MM.1S (cell line): ENCODE data around the gene ATP5MK.

Source experiments
- EZH2phosphoT487 ChIP-seq: fragments of 300-600 bp; sonication (generic); IDR thresholded peaks from 2 replicates; pipeline ENCODE4 v1.6.1; 2018; ENCODE audit warnings: antibody characterized with exemption, low read length
- TF ChIP-seq, protein P1 (sequence below): fragments of 300-600 bp; sonication (generic); IDR thresholded peaks from 2 replicates; pipeline ENCODE4 v1.5.1; 2016; ENCODE audit warnings: antibody characterized with exemption, low read length, mixed read lengths

GRCh38 chr10:103433858-103434257, 37.6 kb upstream of the ATP5MK start:
- TF ChIP-seq, protein P1, sequence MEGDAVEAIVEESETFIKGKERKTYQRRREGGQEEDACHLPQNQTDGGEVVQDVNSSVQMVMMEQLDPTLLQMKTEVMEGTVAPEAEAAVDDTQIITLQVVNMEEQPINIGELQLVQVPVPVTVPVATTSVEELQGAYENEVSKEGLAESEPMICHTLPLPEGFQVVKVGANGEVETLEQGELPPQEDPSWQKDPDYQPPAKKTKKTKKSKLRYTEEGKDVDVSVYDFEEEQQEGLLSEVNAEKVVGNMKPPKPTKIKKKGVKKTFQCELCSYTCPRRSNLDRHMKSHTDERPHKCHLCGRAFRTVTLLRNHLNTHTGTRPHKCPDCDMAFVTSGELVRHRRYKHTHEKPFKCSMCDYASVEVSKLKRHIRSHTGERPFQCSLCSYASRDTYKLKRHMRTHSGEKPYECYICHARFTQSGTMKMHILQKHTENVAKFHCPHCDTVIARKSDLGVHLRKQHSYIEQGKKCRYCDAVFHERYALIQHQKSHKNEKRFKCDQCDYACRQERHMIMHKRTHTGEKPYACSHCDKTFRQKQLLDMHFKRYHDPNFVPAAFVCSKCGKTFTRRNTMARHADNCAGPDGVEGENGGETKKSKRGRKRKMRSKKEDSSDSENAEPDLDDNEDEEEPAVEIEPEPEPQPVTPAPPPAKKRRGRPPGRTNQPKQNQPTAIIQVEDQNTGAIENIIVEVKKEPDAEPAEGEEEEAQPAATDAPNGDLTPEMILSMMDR: no peak
- no peak for TF ChIP-seq EZH2phosphoT487
